GM19455 (cell line): ENCODE results near the gene GALNT9.
"Not testable (repeated sequence)": the region's sequence is repeated elsewhere in the genome, so short reads cannot be mapped to it uniquely, and the experiment has no call there.

ENCODE experiments used
- ATAC-seq: cut with Tn5 transposase; IDR thresholded peaks from one replicate; pipeline ENCODE4 v1.9.1; 2021; ENCODE audit not compliant: unreplicated experiment

The GALNT9 gene

GRCh38 chr12:132238488-132238854, 90.9 kb downstream of the GALNT9 start:
- ATAC-seq: no peak

GRCh38 chr12:132237772-132238487, 91.5 kb downstream of the GALNT9 start:
- ATAC-seq: no peak

- no peak for ATAC-seq
Observed at GRCh38 chr12:132236930-132237771, 92.2 kb downstream of the GALNT9 start.

DNA sequence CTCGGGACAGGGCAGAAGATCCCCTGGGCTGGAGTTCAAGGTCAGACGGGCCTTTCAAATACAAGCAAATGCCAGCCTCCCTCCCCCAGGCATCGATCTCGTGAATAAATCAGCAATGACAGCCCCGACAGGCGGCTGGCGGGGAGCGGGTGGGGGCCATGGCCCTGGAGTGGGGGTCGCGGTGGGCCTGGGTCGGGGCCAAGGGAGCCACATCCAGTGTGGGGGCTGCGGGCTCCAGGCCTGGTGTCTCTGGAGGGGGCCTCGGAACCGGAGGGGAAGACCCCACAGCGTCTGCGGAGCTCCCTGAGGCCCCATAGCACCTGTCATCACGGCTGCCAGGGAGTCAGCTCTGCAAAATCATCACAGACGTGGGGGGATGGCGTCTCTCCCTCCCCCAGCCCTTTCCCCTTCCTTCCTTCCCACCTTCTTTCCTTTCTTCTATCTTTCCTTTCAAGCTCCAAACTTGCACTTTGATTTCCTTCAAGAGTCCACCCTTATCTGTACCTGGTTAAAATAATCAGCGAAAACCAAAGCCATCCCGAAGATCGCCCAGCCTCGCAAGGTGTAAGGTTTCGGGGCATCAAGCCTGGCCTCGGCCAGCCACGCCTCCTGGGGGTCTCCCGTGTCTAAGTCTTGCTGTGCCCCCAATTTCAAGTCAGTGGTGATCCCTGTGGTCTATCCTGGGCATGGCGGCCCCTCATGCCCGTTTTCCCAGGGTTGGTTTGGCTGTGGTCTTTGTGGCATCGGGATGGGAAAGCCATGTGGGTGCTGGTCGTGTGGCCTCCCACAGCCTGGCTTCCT, 93.1 kb downstream of the GALNT9 start:
- no peak for ATAC-seq

DNA sequence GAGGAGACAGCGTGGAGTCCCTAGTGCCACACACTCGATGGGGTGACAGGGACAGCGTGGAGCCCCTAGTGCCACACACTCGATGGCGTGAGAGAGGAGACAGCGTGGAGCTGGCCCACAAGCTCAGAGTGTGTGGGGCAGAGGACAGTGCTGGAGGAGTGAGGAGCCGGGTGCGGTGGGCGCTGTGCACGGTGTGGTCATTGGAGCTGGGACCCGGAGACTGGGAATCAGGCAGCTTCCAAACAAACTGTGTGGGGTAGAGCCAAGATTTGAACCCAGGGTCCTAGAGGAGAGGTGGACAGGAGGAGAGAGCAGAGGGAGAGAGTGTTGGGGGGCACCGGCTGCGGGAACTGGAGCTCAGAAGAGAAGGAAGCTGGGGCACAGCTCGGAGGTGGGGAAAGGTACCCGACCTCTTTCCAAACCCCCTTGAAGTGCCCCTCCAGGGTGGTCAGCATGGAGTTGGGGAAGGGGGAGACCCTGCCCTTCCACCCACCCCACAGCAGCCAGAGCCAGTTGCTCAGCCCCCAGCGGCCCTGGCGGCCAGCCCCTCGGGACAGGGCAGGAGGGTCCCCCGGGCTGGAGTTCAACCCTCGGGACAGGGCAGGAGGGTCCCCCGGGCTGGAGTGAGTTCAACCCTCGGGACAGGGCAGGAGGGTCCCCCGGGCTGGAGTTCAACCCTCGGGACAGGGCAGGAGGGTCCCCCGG, 94.1 kb downstream of the GALNT9 start:
- no peak for ATAC-seq

DNA sequence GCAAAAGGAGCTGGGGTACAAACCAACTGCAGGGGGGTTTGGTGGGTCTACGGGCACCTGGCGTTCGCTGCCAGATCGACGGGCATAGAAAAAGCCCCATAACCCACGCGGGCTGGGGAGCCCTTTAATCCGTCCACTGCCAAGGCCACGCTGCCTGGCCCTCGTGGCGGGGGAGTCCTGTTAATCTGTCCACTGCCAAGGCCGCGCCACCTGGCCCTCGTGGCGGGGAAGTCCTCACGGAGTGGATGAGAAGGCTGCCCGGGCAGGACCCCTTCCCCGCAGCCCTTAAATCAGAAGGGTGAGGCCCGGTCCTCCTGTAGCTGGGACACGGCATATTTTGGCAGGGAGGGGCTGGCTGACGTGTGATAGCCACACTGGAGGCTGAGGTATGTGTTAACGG, 99.0 kb downstream of the GALNT9 start:
- no peak for ATAC-seq

GRCh38 chr12:132229926-132230325, 99.5 kb downstream of the GALNT9 start:
- ATAC-seq: no peak

- no peak for ATAC-seq
Observed at GRCh38 chr12:132229193-132229760, 100.1 kb downstream of the GALNT9 start.

GRCh38 chr12:132228476-132229192, 100.8 kb downstream of the GALNT9 start:
- no peak for ATAC-seq

GRCh38 chr12:132227782-132228475, 101.5 kb downstream of the GALNT9 start:
- no peak for ATAC-seq

DNA sequence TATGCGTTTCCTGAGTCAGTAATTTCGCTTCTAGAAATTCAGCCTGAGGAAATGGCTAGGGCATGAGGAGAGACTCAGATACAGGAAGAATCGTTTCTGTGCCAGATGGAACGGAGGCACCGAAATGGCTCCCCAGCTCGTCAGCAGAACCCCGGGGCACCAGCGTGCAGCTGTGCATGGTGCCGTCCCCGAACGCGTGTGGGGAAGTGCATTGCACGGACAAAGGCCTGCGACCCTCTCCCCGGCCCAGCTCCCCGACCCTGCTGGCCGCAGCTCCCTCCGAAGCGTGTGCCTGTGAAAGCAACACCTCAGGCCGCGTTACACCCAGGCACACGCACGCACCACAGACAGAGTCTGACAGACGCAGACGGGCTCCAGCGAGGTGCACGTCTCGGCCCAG, 102.3 kb downstream of the GALNT9 start:
- ATAC-seq: no peak

DNA sequence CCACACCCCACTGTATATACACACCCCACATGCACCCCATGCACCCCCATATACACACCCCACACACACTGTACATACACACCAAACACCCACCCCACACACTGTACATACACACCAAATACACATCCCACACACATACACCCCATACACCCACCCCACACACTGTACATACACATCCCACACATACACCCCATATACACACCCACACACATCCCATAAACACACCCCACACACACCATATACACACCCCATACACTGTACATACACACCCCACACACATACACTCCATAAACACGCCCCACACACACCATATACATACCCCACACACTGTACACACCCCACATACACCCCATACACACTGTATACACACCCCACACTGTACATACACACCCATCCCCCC, 102.8 kb downstream of the GALNT9 start:
- ATAC-seq: no peak

DNA sequence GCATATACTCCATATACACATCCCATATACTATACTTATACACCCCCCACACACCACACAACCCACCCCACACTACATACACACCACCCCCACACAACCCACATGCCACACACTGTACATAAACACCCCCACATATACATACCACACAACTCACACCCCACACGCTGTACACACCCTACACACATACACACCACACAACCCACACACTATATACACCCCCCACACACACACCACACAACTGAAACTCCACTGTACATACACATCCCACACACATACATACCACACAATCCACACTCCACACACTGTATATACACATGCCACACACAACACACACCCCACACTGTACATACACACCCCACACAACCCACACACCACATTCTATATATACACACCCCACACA, 104.2 kb downstream of the GALNT9 start:
- no peak for ATAC-seq

- no peak for ATAC-seq
Observed at GRCh38 chr12:132224484-132224883, 104.9 kb downstream of the GALNT9 start.

DNA sequence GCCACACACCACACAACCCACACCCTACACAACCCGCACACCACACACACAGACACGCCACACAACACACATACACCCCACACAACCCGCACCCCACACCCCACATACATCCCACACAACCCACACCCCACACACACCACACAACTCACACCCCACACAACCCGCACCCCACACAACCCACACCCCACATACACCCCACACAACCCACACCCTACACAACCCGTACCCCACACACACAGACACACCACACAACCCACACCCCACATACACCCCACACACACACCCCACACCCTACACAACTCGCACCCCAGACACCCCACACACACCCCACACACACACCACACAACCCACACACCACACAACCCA, 106.6 kb downstream of the GALNT9 start:
- ATAC-seq: no peak

DNA sequence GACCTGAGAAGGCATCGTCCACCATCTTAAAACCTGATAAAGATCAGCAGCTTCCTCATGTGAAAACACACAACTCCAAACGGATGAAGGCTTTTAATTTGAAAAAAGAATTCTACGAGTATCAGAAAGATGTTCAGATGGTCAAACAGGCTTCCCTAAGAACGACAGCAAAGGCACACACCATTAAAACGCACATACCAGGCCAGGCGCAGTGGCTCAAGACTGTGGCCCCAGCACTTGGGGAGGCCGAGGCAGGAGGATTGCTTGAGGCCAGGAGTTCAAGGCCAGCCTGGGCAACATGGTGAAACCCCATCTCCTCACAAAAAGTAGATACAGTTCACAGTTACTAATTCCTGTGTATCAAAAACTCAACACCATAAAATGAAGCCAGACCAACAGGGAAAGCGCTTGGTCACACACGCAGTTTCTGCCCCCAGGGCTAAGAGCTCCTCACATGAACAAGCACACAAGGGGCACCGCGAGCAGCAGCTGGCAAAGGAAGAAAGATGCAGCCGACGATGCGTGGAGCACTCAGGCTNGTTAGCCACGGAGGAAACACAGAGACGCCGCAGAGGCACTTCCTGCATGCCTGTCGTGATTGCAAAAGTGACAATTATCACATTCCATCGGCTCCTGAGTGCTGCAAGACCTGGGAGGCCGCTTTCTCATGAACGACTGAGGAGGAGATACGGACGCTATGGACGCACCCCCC, 107.1 kb downstream of the GALNT9 start:
- ATAC-seq: no peak

DNA sequence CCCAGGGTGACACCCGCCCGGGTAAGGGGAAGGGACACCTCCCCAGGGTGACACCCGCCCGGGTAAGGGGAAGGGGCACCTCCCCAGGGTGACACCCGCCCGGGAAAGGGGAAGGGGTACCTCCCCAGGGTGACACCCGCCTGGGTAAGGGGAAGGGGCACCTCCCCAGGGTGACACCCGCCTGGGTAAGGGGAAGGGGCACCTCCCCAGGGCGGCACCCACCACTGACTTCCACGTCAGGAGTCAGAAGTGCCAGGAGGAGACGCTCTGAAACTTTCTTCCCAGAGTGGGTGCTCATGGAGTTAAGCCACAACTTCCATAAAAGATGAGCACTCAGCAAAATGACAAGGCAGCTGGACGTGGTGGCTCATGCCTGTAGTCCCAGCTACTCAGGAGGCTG, 109.6 kb downstream of the GALNT9 start:
- ATAC-seq: not testable (repeated sequence)

DNA sequence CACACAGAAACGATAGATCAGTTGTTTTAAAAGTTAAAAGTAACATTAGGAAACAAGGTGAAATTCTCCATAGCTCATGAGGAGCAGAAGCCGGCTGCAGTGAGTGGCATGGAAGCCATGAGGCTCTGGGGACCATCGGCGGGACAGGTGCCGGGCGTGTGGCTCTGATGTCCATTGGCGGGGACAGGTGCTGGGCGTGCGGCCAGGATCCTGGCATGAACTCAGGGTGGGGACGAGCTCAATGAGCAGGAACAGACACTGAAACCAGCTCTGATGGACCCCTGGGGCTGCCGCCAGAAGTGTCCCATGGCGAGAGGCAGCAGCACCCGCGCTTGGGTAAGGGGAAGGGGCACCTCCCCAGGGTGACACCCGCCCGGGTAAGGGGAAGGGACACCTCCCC, 110.1 kb downstream of the GALNT9 start:
- no peak for ATAC-seq

DNA sequence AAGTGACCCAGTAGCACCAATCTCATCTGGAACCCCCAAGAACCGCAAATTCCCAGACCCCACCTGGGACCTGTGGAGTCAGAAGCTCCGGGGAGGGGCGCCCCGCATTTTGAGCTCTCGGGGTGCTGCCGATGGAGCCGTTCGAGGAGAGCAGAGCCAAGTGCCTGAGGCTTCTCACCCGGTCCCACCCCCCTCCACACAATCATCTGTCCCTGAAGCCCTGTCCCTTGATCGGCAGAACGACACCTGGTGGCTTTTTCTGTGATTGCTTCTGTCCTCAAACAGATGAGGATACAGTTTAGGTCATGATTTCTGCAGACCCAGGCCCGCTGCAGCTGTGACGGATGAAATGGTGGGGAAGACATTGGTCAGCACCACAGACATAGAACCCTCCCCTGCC, 110.5 kb downstream of the GALNT9 start:
- no peak for ATAC-seq
